T47D (cell line): ENCODE data around the gene ADAP1.
"Not testable (repeated sequence)": the region's sequence is repeated elsewhere in the genome, so short reads cannot be mapped to it uniquely, and the experiment has no call there.

Source experiments
- DNase-seq, 2 experiments: peaks; one replicate each; pipeline versions ENCODE4 v3.0.0 to v3.0.0-alpha.2; 2011 to 2012; ENCODE audit warnings: low read depth in 1 of 2, low spot score in 1 of 2
- JUND ChIP-seq: IDR thresholded peaks from 2 replicates; pipeline ENCODE4 v1.6.1; 2012; ENCODE audit warnings: low read depth
- in situ Hi-C: cut with HindIII; loops from 2 replicates; pipeline ENCODE4 v1.10.0; 2016; ENCODE audit warnings: low sequenced_read_pairs, low pct_unique_long_range_greater_than_20kb

ADAP1 gene

GRCh38 chr7:879093-879492 lies 75.4 kb downstream of the ADAP1 start:
- DNase-seq, result no peak
- TF ChIP-seq JUND, result no peak
- in situ Hi-C loops, result no loop called here

GRCh38 chr7:877312-878232 lies 76.9 kb downstream of the ADAP1 start:
- in situ Hi-C loops, result no loop called here
- no peak for TF ChIP-seq JUND
- DNase-seq, result peak; percentile 53 to 87

DNA sequence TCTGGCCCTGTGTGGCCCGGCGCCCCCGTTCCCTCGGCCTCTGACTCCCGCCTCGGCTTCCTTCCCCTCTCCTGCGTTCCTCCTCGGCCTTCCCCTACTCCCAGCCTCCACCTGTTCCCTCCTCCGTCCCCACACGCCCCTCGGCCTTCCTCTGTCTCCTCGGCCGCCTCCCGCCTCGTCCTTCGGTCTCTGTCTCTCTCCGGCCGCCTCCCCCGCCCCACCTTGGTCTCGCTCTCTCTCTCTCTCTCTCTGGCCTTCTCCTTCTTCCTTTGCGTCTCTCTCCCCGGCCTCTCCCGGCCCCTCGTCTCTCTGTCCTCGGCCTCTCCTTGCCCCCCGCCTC lies 77.5 kb downstream of the ADAP1 start:
- in situ Hi-C loops, result no loop called here
- peak in 1 of 2 experiments; percentile 63 for DNase-seq

GRCh38 chr7:876077-876971 lies 78.2 kb downstream of the ADAP1 start, which contains the start of gene GET4:
TSS of gene GET4 (plus strand) at chr7:876554. CDS start at chr7:876646, 92 bp downstream.
- TF ChIP-seq JUND, result no peak
- peak; percentile 85 to 97 for DNase-seq
- in situ Hi-C loops, result no loop called here

More for the DNA sequence above, 77.5 kb downstream of the ADAP1 start:
- TF ChIP-seq JUND, result no peak

- in situ Hi-C loops, result no loop called here
- no peak for DNase-seq
- TF ChIP-seq JUND, result no peak
These were observed 78.9 kb downstream of the ADAP1 start for GRCh38 chr7:875476-876076.

DNA sequence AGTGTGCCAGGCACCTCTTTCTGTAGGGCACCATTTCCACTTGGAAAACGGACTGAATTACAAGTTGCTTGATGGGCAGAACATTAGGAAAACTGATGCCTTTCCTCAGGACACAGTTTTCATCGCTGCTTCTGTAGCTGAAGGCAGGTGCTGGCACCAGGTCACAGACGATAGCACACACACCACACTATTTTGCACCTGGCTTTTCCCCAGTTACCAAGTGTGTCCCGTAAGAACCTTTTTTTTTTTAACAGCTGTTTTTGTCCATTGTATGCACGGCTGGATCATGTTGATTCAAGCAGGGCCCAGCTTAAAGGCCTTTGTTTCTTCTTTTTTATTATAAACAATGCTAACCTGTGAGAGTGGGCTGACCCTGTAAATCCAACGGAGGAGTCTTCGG lies 79.4 kb downstream of the ADAP1 start:
- DNase-seq, result no peak
- no peak for TF ChIP-seq JUND
- in situ Hi-C loops, result no loop called here

DNA sequence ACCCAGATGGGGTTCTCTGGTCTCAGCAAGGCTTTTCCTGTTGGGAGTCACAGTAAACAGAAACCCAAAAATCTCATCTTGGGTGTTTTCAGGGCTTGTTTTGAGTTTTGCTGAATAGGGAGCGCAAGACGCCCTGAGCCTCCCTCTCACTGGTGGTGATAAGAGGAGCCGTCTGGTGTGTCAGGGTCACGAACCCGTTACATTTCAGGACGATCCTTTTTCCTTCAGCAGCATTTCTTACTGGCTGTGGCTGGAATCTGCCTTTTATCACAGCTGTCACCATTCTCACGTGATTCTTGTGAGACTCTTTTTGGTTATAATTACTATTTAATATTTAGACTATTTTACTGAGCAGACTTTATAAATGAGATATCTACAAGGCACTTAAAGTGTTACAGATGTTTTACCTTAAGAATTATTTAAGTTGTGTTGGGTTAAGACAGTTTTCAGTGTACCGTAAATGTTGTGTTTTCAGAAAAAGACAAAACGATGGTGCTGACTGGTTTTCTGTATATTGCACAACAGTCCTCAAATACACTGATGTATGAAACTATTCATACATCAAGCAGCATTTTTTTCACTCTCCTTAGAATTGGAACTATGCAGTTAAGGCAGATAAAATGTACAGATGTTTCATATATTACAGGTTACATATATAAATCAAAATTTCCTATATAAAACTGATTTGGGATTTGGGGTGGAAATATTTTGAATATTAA lies 80.3 kb downstream of the ADAP1 start:
- no peak for TF ChIP-seq JUND
- in situ Hi-C loops, result no loop called here

GRCh38 chr7:873367-874002 lies 81.0 kb downstream of the ADAP1 start:
- peak; percentile 90 to 95 for DNase-seq
- in situ Hi-C loops, result no loop called here
- no peak for TF ChIP-seq JUND

More for the DNA sequence above, 80.3 kb downstream of the ADAP1 start:
- DNase-seq, result no peak

GRCh38 chr7:872685-873084 lies 81.8 kb downstream of the ADAP1 start:
- DNase-seq, in situ Hi-C loops: not testable (repeated sequence)

DNA sequence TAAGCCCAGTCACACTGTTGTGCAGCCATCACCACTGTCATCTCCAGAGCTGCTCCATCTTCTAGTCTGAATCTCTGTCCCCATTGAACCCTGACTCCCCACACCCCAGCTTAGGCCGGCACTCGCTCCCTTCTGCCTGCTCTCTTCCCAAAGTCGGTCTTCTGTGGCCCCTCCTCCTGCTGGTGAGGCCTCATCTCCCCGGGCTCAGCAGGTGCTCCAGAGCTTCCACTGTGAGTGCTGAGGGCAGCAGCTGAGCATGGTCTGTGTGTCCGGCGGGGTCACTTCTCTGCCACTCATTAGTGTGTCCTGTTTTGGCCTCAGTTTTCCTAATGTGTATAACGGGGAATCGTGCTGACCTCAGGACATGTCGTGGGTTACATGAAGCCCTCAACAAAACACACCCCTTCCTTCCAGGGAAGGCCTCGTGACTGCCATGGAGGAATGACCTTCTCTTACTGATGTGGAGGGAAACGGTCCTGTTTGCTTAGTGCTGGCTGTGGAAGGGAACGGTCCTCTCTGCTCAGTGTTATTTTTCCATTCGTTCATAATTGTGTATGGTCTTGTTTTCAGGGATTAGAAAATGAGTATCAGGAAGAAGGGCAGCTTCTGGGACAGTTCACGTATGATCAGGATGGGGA lies 82.5 kb downstream of the ADAP1 start:
- in situ Hi-C loops, result no loop called here
- no peak for DNase-seq
- no peak for TF ChIP-seq JUND

DNA sequence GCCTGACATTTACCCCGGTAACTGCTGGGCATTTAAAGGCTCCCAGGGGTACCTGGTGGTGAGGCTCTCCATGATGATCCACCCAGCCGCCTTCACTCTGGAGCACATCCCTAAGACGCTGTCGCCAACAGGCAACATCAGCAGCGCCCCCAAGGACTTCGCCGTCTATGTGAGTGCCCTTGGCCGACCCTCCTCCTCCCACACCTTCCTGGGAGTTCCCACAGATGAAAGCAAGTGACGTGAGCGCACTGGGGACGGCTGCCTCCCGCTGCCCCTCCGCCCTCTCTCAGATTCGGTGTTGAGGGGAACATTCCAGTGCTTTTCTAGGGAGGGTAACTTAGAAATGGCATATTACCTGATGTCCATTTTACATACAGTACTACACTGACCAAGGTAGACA lies 85.1 kb downstream of the ADAP1 start:
- TF ChIP-seq JUND, result no peak
- in situ Hi-C loops, result no loop called here
- no peak for DNase-seq

GRCh38 chr7:868189-868486 lies 86.3 kb downstream of the ADAP1 start:
- no peak for TF ChIP-seq JUND
- DNase-seq, result no peak
- in situ Hi-C loops, result no loop called here
